HG03432 (cell line): ENCODE measurements around the gene TYSND1.
"Not testable (repeated sequence)": the region's sequence is repeated elsewhere in the genome, so short reads cannot be mapped to it uniquely, and the experiment has no call there.

ENCODE experiments used
- ATAC-seq: cut with Tn5 transposase; IDR thresholded peaks from one replicate; pipeline ENCODE4 v1.9.1; 2021; ENCODE audit warnings: mild to moderate bottlenecking, moderate library complexity; ENCODE audit not compliant: unreplicated experiment

Gene TYSND1

DNA sequence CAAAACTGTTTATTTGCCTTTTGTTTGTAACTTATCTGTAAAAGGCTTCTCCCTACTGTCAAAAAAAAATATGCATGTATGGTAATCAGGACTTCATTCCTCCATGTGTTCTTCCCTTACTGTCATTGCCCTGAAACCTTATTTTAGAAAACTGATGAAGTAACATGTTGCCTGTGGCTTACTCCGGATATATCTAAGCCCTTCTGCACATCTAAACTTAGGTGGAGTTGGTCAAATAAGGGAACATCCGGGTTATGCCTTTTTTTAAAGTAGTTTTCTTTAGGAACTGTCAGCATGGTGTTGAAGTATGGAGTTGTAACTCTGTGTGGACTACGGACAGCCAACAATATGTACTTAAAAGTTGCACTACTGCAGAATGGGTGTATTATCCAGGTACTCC is 17.7 kb upstream of the TYSND1 start:
- ATAC-seq = no peak

DNA sequence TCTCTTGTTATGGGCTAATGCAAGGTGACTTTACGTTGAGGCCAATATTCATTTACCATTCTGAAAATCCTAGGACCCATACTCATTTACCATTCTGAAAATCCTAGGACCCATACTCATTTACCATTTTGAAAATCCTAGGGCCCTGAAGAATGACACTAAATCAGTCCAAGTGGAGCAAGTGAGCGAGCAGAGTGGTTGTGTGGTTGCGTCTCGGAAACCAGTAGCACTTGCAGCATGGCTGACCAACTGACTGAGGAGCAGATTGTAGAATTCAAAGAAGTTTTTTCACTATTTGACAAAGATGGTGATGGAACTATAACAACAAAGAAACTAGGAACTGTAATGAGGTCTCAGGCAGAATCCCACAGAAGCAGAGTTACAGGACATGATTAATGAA is 16.9 kb upstream of the TYSND1 start:
- ATAC-seq = no peak

DNA sequence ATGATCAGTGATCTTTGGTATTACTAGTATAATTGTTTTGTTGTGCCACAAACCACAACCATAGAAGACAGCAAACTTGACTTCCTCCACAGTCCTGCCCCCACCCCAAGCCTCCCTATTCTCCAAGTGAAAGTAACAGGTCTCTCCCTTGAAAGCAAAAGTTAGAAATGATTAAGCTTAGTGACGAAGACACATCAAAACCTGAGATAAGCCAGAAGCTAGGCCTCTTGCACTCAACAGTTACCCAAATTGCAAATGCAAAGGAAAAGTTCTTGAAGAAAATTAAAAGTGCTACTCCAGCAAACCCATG is 16.3 kb upstream of the TYSND1 start:
- ATAC-seq = peak; percentile 88

DNA sequence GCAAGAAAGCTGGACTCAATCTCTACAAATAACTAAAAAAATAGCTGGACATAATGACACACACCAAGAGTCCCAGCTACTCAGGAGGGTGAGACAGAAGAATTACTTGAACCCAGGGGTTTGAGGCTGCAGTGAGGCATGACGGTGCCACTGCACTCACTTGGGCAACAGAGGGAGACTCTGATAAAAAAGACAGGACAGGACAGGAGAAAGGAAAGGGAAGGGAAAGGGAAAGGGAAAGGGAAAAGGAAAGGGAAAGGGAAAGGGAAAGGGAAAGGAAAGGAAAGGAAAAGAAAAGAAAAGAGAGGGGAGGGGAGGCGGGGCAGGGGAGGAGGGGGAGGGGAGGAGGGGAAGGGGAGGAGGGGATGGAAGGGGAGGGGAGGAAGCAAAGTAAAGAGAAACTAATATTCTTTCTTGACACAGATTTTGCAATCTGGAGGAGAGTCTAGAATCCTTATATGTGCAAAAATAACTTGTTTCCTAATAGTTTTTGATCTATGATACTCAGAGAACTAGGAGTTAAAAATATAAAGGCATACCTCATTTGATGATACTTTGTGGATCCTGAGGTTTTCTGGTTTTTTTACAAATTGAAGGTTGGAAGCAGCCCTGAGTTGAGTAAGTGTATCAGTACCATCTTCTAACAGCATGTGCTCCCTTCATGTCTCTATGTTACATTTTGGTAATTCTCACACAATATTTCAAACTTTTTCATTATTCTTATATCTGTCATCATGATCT is 15.8 kb upstream of the TYSND1 start:
- ATAC-seq = peak; percentile 37

DNA sequence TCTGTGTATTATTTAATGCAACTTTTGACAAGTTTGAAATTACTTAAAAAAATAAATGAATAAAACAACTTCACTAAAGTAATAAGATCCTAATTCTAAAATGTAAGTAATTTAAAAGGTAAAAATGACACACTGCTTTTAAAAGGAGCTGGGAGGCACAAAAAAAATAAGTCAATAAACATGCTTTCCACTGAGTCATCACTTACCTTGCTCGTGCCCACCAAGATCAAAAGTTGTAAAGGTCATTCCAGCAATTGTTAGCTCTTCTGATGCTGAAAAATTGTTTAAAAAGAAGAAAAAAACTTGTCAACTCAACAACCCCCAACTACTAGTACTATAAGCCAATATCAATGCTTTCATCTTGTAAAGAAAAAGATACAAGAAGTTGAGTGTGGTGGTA is 14.3 kb upstream of the TYSND1 start:
- ATAC-seq = no peak

DNA sequence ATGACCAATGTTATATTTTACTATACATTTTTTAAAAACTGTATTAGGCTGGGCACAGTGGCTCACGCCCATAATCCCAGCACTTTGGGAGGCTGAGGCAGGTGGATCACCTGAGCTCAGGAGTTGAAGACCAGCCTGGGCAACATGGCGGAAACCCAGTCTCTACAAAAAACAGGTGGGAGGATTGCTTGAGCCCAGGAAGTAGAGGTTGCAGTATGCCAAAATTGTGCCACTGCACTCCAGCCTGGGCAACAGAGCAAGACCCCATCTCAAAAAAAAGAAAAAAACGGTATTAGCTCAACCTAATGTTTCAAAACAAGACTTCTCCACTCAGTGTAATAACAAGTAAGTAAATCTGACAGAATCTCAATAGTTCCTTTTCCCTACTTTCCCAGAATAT is 12.9 kb upstream of the TYSND1 start:
- ATAC-seq = not testable (repeated sequence)

DNA sequence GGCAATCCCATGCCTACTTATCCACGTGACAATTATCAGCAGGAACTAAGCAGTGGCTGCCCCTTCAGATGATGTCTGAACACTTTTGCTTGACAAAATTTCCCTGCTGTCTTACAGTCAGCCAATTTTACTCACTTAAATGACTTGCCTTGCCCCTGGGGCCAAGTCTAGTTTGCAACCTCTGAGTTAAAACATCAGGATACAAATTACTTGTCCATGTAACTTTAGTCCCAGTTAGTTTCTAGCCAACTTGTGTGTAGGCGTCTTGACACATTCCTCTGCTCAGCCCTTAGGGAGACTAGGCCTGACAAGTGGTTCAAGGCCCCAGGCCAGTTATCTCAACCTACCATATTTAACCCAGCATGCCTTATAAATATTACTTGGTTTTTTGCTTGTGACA is 11.6 kb upstream of the TYSND1 start:
- ATAC-seq = no peak

DNA sequence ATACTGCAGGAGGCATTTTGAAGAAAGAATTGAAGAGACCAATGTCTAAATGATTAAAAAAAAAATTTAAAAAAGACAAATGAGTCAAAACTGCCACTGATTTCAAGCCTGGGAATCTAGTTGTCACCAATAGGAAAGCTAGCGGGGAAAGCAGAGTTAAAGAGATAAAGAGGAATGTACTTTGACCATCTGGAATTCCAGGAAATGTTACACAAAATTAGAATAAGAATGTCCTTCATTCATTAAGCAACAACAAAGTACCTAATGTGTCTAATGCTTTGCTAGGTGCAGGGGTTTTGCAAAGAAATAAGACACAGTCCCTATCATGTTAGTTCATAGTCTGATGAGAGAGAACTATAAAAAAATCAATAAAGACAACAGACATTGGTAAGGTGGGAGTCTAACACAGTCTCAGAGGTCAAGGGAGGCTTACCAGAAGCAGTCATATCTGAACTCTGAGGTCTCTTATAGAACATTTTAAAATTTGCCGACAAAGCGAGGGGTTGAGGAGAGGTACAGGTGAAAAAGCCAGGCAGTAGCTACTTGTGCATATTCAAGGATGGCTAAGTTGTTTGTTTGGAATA is 8.8 kb upstream of the TYSND1 start:
- ATAC-seq = no peak

DNA sequence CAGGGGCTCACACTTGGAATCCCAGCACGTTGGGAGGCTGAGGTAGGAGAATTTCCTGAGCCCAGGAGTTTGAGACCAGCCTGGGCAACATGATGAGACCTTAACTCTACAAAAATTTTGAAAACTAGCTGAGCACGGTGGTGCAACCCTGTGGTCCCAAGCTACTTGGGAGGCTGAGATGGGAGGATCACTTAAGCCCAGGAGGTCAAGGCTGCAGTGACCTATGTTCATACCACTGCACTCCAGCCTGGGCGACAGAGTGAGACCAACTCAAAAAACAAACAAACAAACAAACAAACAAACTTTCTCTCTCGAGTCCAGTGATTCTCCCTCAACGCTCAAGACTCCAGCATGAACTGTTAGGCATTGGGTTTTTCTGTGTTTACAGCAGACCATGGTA is 2.0 kb upstream of the TYSND1 start:
- no peak for ATAC-seq

DNA sequence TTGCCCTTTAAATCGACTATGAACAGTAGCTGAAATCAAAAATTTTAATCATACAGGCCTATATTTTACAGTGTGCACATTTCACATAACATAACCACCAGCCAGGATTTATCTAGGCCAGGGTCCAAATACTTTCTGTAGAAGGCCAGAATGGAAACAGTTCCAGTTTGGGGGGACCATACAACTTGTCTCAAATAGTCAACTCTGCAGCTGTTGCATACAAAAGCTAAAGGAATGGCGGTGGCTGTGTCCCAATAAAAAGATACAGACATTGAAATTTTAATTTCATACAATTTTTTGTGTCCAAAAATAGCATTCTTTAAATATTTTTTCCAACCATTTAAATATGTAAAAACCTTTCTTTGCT is 742 bp upstream of the TYSND1 start:
- no peak for ATAC-seq

DNA sequence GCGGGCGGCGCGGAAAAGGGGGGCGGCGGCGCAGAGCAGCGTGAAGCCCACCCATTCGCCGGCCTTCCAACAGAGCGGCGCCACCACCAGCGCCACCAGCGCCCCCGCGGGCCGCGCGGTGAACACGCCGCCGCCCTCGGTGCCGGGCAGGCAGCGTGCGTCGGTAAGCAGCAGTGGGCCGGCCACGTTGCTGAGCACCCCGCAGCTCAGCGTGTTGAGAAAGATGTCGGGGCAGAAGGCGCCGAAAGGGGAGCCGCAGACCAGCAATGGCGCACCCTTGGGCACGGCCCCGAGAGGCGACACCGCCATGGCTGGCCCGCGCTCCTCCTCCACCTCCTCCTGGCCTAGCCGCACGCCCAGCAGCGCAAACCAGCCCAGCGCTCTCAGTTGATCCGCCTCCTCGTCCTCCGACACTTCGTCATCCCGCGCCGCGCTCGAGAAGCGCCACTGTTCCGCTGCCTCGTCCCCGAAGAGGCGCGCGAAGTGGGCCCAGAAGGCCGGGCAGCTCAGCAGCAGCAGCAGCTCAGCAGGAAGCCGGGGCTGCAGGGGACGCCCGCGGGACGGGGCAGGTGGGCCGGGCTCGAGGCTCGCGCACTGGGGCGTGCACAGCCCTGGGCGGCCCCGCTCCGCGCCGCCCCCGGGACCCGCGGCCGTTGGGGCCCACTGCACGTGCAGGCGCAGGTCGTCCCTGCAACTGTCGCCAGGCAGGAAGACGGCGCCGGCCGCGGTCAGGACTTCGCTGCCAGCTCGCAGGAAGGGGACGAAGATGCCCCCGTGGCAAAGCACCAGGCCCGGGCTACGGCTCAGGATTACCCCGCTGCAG is 623 bp downstream of the TYSND1 start:
- peak; percentile 60 for ATAC-seq

DNA sequence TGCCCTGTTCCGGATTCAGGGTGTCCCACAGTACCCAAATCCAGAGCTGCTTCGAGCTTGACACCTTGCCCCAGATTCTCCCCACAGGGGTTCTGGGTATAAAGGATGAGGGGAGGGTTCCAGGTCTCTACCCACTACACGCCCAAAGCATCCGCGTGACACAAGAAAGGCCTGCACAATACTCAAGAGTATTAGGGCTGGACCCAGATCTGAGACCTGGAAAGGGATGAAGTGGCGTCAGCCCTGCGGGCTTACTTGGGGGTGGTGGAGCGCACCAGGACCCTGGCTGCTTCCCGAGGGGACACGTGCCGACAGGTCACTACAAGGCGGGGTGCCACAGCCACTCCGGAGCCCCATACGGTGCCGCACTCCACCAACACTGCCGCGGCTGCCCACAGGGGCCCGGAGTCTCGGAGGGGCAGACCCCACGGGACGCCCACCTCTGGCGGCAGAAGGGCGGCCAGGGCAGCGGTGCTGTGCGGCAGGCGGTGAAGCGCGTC is 1.3 kb downstream of the TYSND1 start:
- ATAC-seq = peak; percentile 17

DNA sequence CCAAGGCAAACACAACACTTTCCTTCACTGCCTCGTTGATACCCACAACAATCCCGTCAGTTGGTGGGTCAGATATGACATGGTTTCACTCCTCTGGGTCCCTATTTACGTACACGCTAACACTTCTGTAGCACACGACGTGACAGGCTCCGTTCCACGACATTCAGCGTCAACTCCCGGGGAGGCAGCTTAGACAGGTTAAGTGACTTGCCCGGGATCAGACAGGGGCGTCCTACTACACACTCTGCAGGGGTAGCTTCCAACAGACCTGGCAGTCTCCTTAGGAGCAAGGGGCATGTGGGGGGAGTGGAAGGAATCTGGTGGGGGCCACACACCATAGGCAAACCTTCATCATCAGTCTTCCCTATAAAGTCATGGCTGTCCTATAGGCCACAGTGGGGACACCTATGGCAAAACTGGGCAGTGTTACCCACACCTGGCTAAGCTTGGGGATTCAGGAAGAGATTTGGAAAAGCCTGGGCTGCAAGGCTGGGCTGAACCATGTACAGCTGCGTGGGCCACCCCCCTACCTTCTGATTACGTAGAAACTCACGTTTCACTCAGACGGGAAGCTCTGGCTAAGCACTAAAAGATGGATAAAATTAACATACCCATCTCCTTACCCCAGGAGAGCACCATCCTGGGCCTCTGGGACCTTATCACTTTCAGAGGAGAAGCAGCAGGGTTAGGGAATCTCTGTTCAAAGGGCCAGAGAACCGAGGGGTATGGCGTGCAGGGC is 2.0 kb downstream of the TYSND1 start:
- no peak for ATAC-seq

DNA sequence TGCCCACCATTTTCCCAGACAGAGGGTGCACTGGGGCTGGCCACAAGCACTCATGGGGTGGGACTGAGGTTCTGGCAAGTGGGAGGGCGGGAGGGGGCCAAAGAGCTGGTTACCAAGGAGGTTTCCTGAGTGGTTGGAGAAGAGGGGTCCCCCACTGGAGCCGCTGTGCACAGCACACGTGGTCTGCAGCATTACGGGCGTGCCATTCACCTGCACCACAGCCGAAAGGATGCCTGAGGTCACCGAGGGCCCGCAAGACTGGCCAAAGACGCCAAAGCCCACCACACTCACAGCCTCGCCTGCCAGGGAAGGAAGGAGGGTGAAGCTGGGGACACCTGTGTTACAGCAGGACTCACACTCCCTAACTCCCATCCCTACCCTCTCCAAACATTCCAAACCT is 3.9 kb downstream of the TYSND1 start:
- ATAC-seq = no peak

DNA sequence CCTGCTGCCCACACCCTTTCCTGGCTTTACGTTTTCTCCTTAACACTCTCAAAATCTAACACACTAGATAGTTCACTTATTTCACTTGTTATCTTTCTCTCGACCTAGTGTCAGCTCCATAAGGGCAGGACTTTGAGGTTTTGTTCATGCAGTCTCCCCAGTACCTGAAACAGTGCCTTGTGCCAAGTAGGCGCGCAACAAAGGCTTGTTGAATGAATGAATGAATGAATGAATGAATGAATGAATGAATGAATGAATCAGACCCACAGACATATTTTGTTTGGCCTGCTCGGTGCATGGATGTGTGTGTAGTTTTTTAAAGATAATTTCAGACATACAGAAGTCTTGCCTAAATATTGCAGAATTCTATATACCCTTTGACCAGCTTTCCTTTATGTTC is 6.2 kb downstream of the TYSND1 start:
- ATAC-seq = no peak

DNA sequence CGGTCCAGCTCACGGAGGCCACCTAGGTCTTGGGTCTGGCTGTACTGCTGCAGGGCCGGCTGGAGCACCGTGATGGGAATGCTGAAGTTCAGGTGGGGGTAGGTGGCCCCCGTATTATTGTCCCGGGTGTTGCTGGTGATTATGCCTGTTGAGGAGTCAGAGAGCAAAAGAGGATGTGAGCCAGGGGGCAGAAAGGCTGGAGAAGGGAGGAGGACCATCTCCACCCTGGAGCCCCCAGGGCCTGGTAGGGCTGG is 6.6 kb downstream of the TYSND1 start:
- no peak for ATAC-seq

DNA sequence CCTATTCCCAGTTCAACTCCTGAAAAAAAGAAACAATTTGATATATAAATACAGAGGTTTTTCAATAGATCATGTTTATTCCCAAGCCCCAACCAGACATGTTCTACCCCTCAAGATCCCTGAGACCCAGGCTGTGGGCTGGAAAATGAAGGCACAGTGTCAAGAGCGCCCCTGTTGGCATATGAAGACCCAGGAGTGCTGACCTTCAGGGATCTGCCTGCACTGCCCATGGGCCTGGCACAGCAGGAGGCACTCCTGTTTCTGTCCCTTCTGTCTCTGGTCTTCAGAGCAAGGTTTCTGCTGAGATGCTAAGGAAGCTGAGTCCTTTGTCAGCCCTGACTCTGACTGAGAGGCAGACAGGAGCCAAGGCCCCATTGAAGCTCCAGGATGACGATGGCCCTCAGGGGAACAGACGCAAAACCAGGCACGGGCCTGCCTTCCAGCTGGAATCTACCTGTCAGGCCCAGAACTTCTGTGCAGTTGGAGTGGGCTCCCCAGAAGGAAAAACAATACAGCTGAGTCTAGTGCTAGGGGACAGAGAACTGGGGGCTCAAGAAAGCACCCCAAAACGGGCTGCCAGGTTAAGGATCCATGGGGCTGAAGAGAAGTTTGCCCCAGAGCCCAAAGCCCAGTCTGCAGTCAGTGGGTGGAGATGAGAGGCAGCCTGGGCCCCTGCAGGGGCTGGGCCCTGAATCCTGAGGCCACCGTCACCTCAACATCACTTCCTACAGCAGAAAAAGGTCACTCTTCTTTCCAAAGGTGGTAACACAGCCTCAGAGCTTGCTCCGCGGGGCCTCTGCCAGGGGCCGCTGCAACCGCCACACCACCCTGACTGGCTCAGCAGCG is 7.1 kb downstream of the TYSND1 start:
- no peak for ATAC-seq

DNA sequence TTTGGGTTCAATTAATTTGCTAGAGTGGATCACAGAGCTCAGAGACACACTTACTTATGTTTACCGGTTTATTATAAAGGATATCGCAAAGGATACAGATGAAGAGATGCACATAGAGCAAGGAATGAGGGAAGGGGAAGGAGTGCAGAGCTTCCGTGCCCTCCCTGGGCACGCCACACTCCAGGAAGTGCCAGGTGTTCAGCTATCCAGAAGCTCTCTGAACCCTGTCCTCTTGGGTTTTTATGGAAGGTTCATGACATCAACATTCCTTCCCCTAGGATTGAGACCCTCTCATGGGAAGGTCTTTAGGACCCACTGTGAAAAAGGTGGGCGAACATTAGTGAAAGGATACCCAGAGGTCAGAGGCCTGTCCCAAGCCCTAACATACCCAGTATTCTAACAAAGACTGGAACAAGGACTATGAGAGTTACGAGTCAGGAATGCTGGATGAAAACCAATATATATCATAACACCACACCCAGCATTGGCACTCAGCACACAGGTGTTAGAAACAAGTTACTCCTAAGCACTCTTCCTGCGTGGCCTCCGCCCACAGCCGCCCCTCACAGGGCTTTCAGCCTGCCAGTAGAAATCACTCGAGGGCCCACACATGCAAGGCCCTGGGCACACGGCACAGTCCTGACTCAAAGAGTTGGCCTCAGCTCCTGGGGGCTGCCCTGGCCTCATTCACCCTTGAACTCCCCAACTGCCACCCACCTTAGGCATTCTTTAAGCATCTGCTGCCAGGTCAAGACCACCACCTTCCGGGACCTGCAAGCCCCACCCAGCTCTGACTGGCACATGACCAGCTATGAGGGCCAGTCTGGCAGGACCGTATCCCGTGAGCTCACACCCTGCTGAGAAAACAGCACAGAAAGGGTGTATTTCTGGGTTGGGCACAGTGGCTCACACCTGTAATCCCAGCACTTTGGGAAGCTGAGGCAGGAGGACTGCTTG is 8.3 kb downstream of the TYSND1 start:
- ATAC-seq = no peak

DNA sequence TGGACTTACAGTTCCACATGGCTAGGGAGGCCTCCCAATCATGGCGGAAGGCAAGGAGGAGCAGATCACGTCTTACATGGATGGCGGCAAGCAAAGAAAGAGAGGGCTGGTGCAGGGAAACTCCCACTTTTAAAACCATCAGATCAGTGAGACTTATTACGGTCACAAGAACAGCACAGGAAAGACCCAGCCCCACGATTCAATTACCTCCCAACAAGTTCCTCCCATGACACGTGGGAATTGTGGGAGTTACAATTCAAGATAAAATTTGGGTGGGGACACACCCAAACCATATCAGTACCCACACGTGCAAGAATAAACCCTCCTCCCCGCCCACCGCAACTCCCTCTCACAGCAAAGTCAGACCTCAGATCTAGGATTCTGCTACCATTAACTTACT is 9.4 kb downstream of the TYSND1 start:
- no peak for ATAC-seq

DNA sequence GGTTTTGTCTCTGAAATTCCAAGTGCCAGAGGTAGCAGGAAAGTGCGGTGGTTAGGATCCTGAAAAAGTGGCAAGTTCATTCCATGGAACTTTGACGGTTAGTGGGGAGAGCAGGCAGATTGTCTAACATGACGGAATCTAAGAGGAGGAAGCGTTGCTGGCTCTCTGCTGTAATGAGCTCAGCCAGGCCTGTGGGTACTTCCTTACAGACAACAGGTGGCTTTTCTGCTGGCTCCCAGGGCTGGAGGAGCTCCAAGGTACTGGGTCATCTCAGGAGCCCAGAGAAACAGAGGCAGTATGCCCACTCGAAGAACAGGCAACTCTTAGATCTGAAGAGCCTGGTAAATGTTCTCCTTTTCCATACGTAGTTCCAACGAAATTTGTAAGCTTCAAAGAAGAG is 10.8 kb downstream of the TYSND1 start:
- ATAC-seq = no peak
